Measurements from ENCODE around the gene PLVAP.

Gene PLVAP

DNA sequence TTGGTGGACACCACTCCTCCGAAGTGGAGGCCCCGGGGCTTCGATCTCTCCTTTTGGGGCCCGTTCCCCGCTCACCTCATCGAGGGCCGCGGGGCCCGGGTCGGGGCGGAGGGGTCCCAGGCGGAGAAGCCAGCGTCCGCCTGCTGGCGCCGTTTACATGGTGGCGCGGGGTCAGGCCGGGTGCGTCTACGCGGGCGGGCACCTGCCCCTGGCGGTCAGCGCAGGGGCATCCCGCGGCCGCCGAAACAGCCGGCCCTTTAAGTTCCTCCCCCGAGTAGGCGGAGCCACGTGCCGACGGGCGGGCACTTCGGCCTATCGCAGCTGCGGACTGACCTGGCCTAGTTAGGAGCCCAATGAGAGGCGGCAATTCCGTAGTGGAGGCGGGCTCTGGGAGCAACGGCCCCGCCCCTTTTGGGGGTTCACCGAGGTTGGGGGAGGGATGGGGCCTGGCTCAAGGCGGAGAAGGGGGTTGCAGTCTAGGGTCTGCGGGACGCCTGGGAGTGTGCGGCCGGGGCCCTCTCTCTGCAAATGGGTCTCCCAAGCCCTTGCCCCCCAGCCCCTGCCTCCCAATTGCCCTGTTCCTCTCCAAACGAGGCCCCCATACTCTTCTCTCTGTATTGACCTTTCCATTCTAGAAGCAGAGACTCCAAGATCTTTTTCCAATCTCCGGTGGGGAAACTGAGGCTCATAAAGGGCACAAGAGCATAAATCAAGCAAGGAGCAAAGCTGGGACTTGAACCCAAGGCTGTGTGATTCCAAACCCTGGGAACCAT is 73.8 kb downstream of the PLVAP start, which contains the start of gene ABHD8:
TSS of gene ABHD8 (minus strand) at position 259 of the 773 bp plus-strand sequence. CDS start 1,809 bp downstream, outside the sequence.
- DNase-seq (ENCODE audit: low read depth in 2 of 2): peak; percentile 80 to 87

- no peak for DNase-seq (ENCODE audit: low read depth in 2 of 2)
Observed at GRCh38 chr19:17302391-17303166, 74.6 kb downstream of the PLVAP start.

All from stimulated activated CD8-positive, alpha-beta memory T cell treated with anti-CD3 and anti-CD28 coated beads, Interleukin-15, amount 100 ng/mL, for 4 hours (primary cell).